ENCODE data around the gene SRRM3.

DNA sequence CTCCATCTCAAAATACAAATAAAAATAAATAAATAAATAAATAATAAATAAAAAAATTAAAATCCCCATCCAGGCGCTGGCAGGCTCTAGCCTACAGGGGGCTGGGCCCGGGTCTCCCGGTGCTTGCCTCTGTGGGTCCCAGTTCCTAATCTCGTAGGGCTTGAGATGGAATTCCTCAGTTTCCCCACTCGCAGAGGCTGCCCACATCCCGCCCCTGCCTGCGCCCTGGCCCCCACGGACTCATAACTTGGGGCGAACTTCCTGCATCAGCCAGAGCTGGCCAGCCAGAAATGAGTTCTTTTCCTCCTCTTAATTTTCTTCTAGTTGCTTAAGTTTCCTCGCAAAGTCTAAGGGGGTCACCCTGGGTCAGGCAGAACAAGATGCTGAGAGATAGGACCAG is 22.0 kb upstream of the SRRM3 start:
- TF ChIP-seq, protein P1, sequence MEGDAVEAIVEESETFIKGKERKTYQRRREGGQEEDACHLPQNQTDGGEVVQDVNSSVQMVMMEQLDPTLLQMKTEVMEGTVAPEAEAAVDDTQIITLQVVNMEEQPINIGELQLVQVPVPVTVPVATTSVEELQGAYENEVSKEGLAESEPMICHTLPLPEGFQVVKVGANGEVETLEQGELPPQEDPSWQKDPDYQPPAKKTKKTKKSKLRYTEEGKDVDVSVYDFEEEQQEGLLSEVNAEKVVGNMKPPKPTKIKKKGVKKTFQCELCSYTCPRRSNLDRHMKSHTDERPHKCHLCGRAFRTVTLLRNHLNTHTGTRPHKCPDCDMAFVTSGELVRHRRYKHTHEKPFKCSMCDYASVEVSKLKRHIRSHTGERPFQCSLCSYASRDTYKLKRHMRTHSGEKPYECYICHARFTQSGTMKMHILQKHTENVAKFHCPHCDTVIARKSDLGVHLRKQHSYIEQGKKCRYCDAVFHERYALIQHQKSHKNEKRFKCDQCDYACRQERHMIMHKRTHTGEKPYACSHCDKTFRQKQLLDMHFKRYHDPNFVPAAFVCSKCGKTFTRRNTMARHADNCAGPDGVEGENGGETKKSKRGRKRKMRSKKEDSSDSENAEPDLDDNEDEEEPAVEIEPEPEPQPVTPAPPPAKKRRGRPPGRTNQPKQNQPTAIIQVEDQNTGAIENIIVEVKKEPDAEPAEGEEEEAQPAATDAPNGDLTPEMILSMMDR (IDR thresholded peaks at IDR 0.05; ENCODE audit: low read depth, low read length), result no peak
- TF ChIP-seq EZH2phosphoT487 (IDR thresholded peaks at IDR 0.05; ENCODE audit: low read depth), result no peak
